GM23338 (cell line): ENCODE results near the gene NTN4. TPM values are rescaled to one million over a fixed set of nuclear protein-coding genes. Genes with fewer than 3 reads are reported as not detected.

Experiments used
- ATAC-seq: fragments of 200-7000 bp; cut with Tn5 transposase; 3 replicates; pipeline ENCODE4 v1.9.1; 2020
- DNase-seq: peaks from one replicate; pipeline ENCODE4 v3.0.0-alpha.2; 2015; ENCODE audit warnings: low spot score
- H2AFZ ChIP-seq: fragments of 200-600 bp; sonication (generic); 2 replicates; pipeline ENCODE4 v1.8.0; 2016; ENCODE audit warnings: antibody characterized with exemption, mild to moderate bottlenecking, moderate library complexity
- H3F3A ChIP-seq: fragments of 200-600 bp; sonication (generic); replicated peaks from 2 replicates; pipeline ENCODE4 v1.8.0; 2017; ENCODE audit warnings: antibody characterized with exemption, mixed run types, low read depth
- H3K27ac ChIP-seq: fragments of 200-600 bp; sonication (generic); 2 replicates; pipeline ENCODE4 v1.6.1; 2016; ENCODE audit warnings: low read depth
- H3K27me3 ChIP-seq: fragments of 200-600 bp; sonication (generic); 2 replicates; pipeline ENCODE4 v1.8.0; 2016; ENCODE audit warnings: mild to moderate bottlenecking, mixed run types, moderate library complexity; ENCODE audit not compliant: insufficient read depth
- H3K36me3 ChIP-seq: fragments of 200-600 bp; sonication (generic); 2 replicates; pipeline ENCODE4 v1.8.0; 2016; ENCODE audit warnings: mild to moderate bottlenecking; ENCODE audit not compliant: insufficient read depth
- H3K4me1 ChIP-seq: fragments of 200-600 bp; sonication (generic); 2 replicates; pipeline ENCODE4 v1.8.0; 2016; ENCODE audit warnings: mild to moderate bottlenecking, moderate library complexity; ENCODE audit not compliant: insufficient read depth
- H3K4me2 ChIP-seq: fragments of 200-600 bp; sonication (generic); 2 replicates; pipeline ENCODE4 v1.7.1; 2017; ENCODE audit warnings: mixed run types
- H3K4me3 ChIP-seq: fragments of 200-600 bp; sonication (generic); 2 replicates; pipeline ENCODE4 v1.6.1; 2016; ENCODE audit warnings: mixed run types
- H3K79me2 ChIP-seq: fragments of 200-600 bp; sonication (generic); replicated peaks from 2 replicates; pipeline ENCODE4 v1.8.0; 2017; ENCODE audit warnings: mild to moderate bottlenecking; ENCODE audit not compliant: insufficient read depth
- H3K9me2 ChIP-seq: fragments of 200-600 bp; sonication (generic); 2 replicates; pipeline ENCODE4 v1.8.0; 2017; ENCODE audit not compliant: insufficient read depth
- H4K20me1 ChIP-seq: fragments of 200-600 bp; sonication (generic); replicated peaks from 2 replicates; pipeline ENCODE4 v1.8.0; 2017; ENCODE audit warnings: mild to moderate bottlenecking; ENCODE audit not compliant: insufficient read depth
- H3K27ac Mint-ChIP-seq: 2 replicates; pipeline ENCODE4 v1.8.0; 2020; ENCODE audit warnings: inconsistent platforms, mild to moderate bottlenecking, moderate library complexity, mixed read lengths
- H3K27me3 Mint-ChIP-seq: 3 replicates; pipeline ENCODE4 v1.8.0; 2022; ENCODE audit warnings: low read depth, mild to moderate bottlenecking, moderate library complexity, mixed read lengths, inconsistent platforms; ENCODE audit not compliant: insufficient read depth, poor library complexity
- H3K36me3 Mint-ChIP-seq: 3 replicates; pipeline ENCODE4 v1.8.0; 2021; ENCODE audit warnings: low read depth, mild to moderate bottlenecking, inconsistent platforms, moderate library complexity, mixed read lengths
- H3K4me1 Mint-ChIP-seq: 3 replicates; pipeline ENCODE4 v1.8.0; 2020; ENCODE audit warnings: mild to moderate bottlenecking, inconsistent platforms, mixed read lengths
- H3K4me3 Mint-ChIP-seq: 3 replicates; pipeline ENCODE4 v1.8.0; 2021; ENCODE audit warnings: moderate library complexity, mild to moderate bottlenecking, inconsistent platforms, mixed read lengths
- H3K9me3 Mint-ChIP-seq: 3 replicates; pipeline ENCODE4 v1.8.0; 2020; ENCODE audit warnings: moderate library complexity, mild to moderate bottlenecking, inconsistent platforms, mixed read lengths
- CREB1 ChIP-seq: fragments of 250-450 bp; sonication (Bioruptor Pico); IDR thresholded peaks from 2 replicates; pipeline ENCODE4 v1.5.0; 2020; ENCODE audit warnings: low read depth, mild to moderate bottlenecking, moderate library complexity
- EZH2 ChIP-seq: fragments of 200-600 bp; sonication (generic); IDR thresholded peaks from one replicate; pipeline ENCODE4 v1.8.0; 2017; ENCODE audit warnings: antibody characterized with exemption, mild to moderate bottlenecking, low read depth; ENCODE audit not compliant: unreplicated experiment
- JUNB ChIP-seq: IDR thresholded peaks from one replicate; pipeline ENCODE4 v1.6.1; 2016; ENCODE audit warnings: antibody characterized with exemption; ENCODE audit not compliant: unreplicated experiment
- NANOG ChIP-seq: IDR thresholded peaks from 2 replicates; pipeline ENCODE4 v1.6.1; 2016; ENCODE audit warnings: antibody characterized with exemption, borderline replicate concordance
- POLR2AphosphoS5 ChIP-seq: IDR thresholded peaks from 2 replicates; pipeline ENCODE4 v1.6.1; 2016; ENCODE audit warnings: antibody characterized with exemption, low read depth
- STAT1 ChIP-seq: IDR thresholded peaks from one replicate; pipeline ENCODE4 v1.6.1; 2016; ENCODE audit warnings: antibody characterized with exemption; ENCODE audit not compliant: unreplicated experiment
- ZNF114 ChIP-seq: fragments of 250-450 bp; sonication (Bioruptor Pico); IDR thresholded peaks from 2 replicates; pipeline ENCODE4 v1.5.0; 2020; ENCODE audit warnings: mild to moderate bottlenecking, moderate library complexity
- polyA plus RNA-seq: library from polyadenylated mRNA; unstranded; fragments of >200 nt; fragmentation: Nextera tagmentation; extraction: Ambion mirVana; gene quantifications from 2 replicates; pipeline ENCODE4 v1.2.1, GENCODE V29; 2016
- total RNA-seq: library from RNA; depleted of rRNA; stranded (reverse); fragments of >200 nt; shearing (Covaris generic); gene quantifications from 2 replicates; pipeline ENCODE4 v1.2.3, GENCODE V29; 2014
- TF ChIP-seq, protein P1 (sequence below): IDR thresholded peaks from one replicate; pipeline ENCODE4 v1.6.1; 2018; ENCODE audit warnings: antibody characterized with exemption; ENCODE audit not compliant: unreplicated experiment
- TF ChIP-seq, protein P2 (sequence below): IDR thresholded peaks from 2 replicates; pipeline ENCODE4 v1.6.1; 2016; ENCODE audit warnings: antibody characterized with exemption

The NTN4 gene
- total and polyA plus RNA-seq, 2 experiments from 2014 or later: 1.5 to 3.8 TPM

GRCh38 chr12:95809000-95809680 is 18.6 kb upstream of the NTN4 start:
- no peak for DNase-seq
- Histone ChIP-seq H3K9me2 (no peaks in the 10 kb centered on the region), H3K27ac (no peak overlapping the region), H3F3A (no peaks in the 10 kb centered on the region), H2AFZ (no peak overlapping the region), H3K4me1 (no peaks in the 10 kb centered on the region), H3K4me2 (no peak overlapping the region), H3K27me3 (no peaks in the 10 kb centered on the region), H3K4me3 (no peak overlapping the region), H3K79me2 (no peaks in the 10 kb centered on the region), H3K36me3 (no peaks in the 10 kb centered on the region), H4K20me1 (no peaks in the 10 kb centered on the region)
- peaks cover 1% of the 10 kb centered on the region for H3K27me3 Mint-ChIP-seq
- TF ChIP-seq CREB1 (no peak), STAT1 (no peak), NANOG (no peak), ZNF114 (CRISPR knock-in tag) (no peak), POLR2AphosphoS5 (no peak), JUNB (no peak), EZH2 (no peak)
- TF ChIP-seq, protein P1, sequence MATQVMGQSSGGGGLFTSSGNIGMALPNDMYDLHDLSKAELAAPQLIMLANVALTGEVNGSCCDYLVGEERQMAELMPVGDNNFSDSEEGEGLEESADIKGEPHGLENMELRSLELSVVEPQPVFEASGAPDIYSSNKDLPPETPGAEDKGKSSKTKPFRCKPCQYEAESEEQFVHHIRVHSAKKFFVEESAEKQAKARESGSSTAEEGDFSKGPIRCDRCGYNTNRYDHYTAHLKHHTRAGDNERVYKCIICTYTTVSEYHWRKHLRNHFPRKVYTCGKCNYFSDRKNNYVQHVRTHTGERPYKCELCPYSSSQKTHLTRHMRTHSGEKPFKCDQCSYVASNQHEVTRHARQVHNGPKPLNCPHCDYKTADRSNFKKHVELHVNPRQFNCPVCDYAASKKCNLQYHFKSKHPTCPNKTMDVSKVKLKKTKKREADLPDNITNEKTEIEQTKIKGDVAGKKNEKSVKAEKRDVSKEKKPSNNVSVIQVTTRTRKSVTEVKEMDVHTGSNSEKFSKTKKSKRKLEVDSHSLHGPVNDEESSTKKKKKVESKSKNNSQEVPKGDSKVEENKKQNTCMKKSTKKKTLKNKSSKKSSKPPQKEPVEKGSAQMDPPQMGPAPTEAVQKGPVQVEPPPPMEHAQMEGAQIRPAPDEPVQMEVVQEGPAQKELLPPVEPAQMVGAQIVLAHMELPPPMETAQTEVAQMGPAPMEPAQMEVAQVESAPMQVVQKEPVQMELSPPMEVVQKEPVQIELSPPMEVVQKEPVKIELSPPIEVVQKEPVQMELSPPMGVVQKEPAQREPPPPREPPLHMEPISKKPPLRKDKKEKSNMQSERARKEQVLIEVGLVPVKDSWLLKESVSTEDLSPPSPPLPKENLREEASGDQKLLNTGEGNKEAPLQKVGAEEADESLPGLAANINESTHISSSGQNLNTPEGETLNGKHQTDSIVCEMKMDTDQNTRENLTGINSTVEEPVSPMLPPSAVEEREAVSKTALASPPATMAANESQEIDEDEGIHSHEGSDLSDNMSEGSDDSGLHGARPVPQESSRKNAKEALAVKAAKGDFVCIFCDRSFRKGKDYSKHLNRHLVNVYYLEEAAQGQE: no peak
- TF ChIP-seq, protein P2, sequence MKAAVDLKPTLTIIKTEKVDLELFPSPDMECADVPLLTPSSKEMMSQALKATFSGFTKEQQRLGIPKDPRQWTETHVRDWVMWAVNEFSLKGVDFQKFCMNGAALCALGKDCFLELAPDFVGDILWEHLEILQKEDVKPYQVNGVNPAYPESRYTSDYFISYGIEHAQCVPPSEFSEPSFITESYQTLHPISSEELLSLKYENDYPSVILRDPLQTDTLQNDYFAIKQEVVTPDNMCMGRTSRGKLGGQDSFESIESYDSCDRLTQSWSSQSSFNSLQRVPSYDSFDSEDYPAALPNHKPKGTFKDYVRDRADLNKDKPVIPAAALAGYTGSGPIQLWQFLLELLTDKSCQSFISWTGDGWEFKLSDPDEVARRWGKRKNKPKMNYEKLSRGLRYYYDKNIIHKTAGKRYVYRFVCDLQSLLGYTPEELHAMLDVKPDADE: no peak
- no peaks in the 10 kb centered on the region for H3K4me1 Mint-ChIP-seq
- no peak overlapping the region for H3K4me3 Mint-ChIP-seq
- no peak overlapping the region for H3K27ac Mint-ChIP-seq
- no peaks in the 10 kb centered on the region; the same call in 1 of the 3 replicates for H3K36me3 Mint-ChIP-seq
- no peak for ATAC-seq
- H3K9me3 Mint-ChIP-seq: peaks cover 9% of the 10 kb centered on the region; the same call in 2 of the 3 replicates

GRCh38 chr12:95808146-95808545 is 17.6 kb upstream of the NTN4 start:
- Mint-ChIP-seq H3K9me3 (peaks cover 9% of the 10 kb centered on the region; the same call in 2 of the 3 replicates), H3K36me3 (no peaks in the 10 kb centered on the region; the same call in 1 of the 3 replicates), H3K27me3 (peaks cover 1% of the 10 kb centered on the region), H3K4me1 (no peaks in the 10 kb centered on the region), H3K27ac (no peak overlapping the region), H3K4me3 (no peak overlapping the region)
- no peaks in the 10 kb centered on the region for H3K79me2 ChIP-seq
- no peaks in the 10 kb centered on the region for H3K4me1 ChIP-seq
- DNase-seq (no peak), ATAC-seq (no peak)
- no peaks in the 10 kb centered on the region for H3K27me3 ChIP-seq
- no peak overlapping the region for H2AFZ ChIP-seq
- H3K9me2 ChIP-seq: no peaks in the 10 kb centered on the region
- no peaks in the 10 kb centered on the region for H4K20me1 ChIP-seq
- no peak overlapping the region for H3K4me3 ChIP-seq
- TF ChIP-seq JUNB: no peak
- TF ChIP-seq, protein P2: no peak
- no peaks in the 10 kb centered on the region for H3K36me3 ChIP-seq
- no peak overlapping the region for H3K4me2 ChIP-seq
- H3F3A ChIP-seq: no peaks in the 10 kb centered on the region
- H3K27ac ChIP-seq: no peak overlapping the region
